Measurements from ENCODE around the gene PSTPIP1. TPM values are rescaled to one million over a fixed set of nuclear protein-coding genes. Genes with fewer than 3 reads are reported as not detected.

Gene PSTPIP1
- polyA plus RNA-seq, 5 donors, result 1.1 to 3.1 (median 1.9) TPM

- DNase-seq, result no peak
Measured at GRCh38 chr15:77068633-77069032, 73.7 kb downstream of the PSTPIP1 start.

- DNase-seq, result no peak
Measured at GRCh38 chr15:77069521-77070121, 74.7 kb downstream of the PSTPIP1 start.

- DNase-seq, result no peak
Measured at GRCh38 chr15:77070180-77070494, 75.2 kb downstream of the PSTPIP1 start.

GRCh38 chr15:77070495-77071304 lies 75.8 kb downstream of the PSTPIP1 start, which contains the start of gene TSPAN3:
TSPAN3 (minus strand) TSS chr15:77071109; CDS start chr15:77070954, 155 bp downstream.
- DNase-seq, result peak; percentile 92 to 94

GRCh38 chr15:77071305-77072223 lies 76.6 kb downstream of the PSTPIP1 start:
- no peak for DNase-seq

- no peak for DNase-seq
Measured at GRCh38 chr15:77074350-77074749, 79.4 kb downstream of the PSTPIP1 start.

- DNase-seq, result no peak
Measured at GRCh38 chr15:77075528-77075927, 80.6 kb downstream of the PSTPIP1 start.

- DNase-seq, result no peak
Measured at GRCh38 chr15:77076323-77076915, 81.5 kb downstream of the PSTPIP1 start.

- no peak for DNase-seq
Measured at GRCh38 chr15:77081971-77082370, 87.0 kb downstream of the PSTPIP1 start.

- DNase-seq, result no peak
Measured at GRCh38 chr15:77083381-77084160, 88.6 kb downstream of the PSTPIP1 start.

GRCh38 chr15:77084436-77084835 lies 89.5 kb downstream of the PSTPIP1 start:
- no peak for DNase-seq

- DNase-seq, result no peak
Measured at GRCh38 chr15:77085297-77085696, 90.4 kb downstream of the PSTPIP1 start.

Other genes with a start within 250 kb of the PSTPIP1 start
- 10 to 100 TPM; 21.3 to 30.2 (median 26.1) TPM for gene SCAPER, start 89.8 kb upstream of the PSTPIP1 start, polyA plus RNA-seq (ENCODE audit: insufficient read depth in 1 of 5, insufficient read length in 5 of 5, low replicate concordance in 1 of 5)
- gene RCN2, start 63.4 kb upstream of the PSTPIP1 start, polyA plus RNA-seq (ENCODE audit: insufficient read depth in 1 of 5, insufficient read length in 5 of 5, low replicate concordance in 1 of 5), result 100 to 1,000 TPM; 172 to 236 (median 213) TPM
- 100 to 1,000 TPM; 327 to 424 (median 329) TPM for gene TSPAN3, start 76.0 kb downstream of the PSTPIP1 start, polyA plus RNA-seq (ENCODE audit: insufficient read depth in 1 of 5, insufficient read length in 5 of 5, low replicate concordance in 1 of 5)